ENCODE data around the gene MAPK8IP1. TPM values are rescaled to one million over a fixed set of nuclear protein-coding genes. Genes with fewer than 3 reads are reported as not detected.

MAPK8IP1 gene
- total and polyA plus RNA-seq, 4 donors = 0.78 to 2.7 (median 1.4) TPM

- no peak for TF ChIP-seq YY1 (IDR thresholded peaks at IDR 0.05)
- TF ChIP-seq, protein P1, sequence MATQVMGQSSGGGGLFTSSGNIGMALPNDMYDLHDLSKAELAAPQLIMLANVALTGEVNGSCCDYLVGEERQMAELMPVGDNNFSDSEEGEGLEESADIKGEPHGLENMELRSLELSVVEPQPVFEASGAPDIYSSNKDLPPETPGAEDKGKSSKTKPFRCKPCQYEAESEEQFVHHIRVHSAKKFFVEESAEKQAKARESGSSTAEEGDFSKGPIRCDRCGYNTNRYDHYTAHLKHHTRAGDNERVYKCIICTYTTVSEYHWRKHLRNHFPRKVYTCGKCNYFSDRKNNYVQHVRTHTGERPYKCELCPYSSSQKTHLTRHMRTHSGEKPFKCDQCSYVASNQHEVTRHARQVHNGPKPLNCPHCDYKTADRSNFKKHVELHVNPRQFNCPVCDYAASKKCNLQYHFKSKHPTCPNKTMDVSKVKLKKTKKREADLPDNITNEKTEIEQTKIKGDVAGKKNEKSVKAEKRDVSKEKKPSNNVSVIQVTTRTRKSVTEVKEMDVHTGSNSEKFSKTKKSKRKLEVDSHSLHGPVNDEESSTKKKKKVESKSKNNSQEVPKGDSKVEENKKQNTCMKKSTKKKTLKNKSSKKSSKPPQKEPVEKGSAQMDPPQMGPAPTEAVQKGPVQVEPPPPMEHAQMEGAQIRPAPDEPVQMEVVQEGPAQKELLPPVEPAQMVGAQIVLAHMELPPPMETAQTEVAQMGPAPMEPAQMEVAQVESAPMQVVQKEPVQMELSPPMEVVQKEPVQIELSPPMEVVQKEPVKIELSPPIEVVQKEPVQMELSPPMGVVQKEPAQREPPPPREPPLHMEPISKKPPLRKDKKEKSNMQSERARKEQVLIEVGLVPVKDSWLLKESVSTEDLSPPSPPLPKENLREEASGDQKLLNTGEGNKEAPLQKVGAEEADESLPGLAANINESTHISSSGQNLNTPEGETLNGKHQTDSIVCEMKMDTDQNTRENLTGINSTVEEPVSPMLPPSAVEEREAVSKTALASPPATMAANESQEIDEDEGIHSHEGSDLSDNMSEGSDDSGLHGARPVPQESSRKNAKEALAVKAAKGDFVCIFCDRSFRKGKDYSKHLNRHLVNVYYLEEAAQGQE (IDR thresholded peaks at IDR 0.05) = peak; percentile 15
- TF ChIP-seq SP1 (IDR thresholded peaks at IDR 0.05) = peak; percentile 48
- TF ChIP-seq ATF3 (IDR thresholded peaks at IDR 0.05) = no peak
- no peak for TF ChIP-seq JUND (IDR thresholded peaks at IDR 0.05)
- no peak for TF ChIP-seq FOXA2 (IDR thresholded peaks at IDR 0.05)
- no peak for TF ChIP-seq TAF1 (conservative IDR thresholded peaks at IDR 0.05)
- no peak for TF ChIP-seq GABPA (IDR thresholded peaks at IDR 0.05 in 1 of 2, conservative IDR thresholded peaks at IDR 0.05 in 1 of 2)
- peak in 1 of 2 donors; percentile 28 for TF ChIP-seq RAD21 (IDR thresholded peaks at IDR 0.05)
- peak; percentile 82 for DNase-seq (ENCODE audit: low spot score)
- Histone ChIP-seq H3K36me3 (ENCODE audit: control insufficient read depth in 4 of 4, insufficient read depth in 3 of 4, low read depth in 1 of 4, low read length in 3 of 4) (peaks cover 3 to 14% (median 8%) of the 10 kb centered on the region in 4 donors), H3K27me3 (ENCODE audit: control insufficient read depth in 4 of 4, insufficient read depth in 4 of 4, low read length in 3 of 4) (no peaks in the 10 kb centered on the region), H3K27ac (ENCODE audit: low read depth in 1 of 2, low read length in 2 of 2) (peak overlapping the region; percentile 75 to 85), H3K9me3 (ENCODE audit: control insufficient read depth in 4 of 4, low read length in 3 of 4) (no peaks in the 10 kb centered on the region), H3K9ac (ENCODE audit: low read depth in 1 of 2, low read length in 2 of 2) (peak overlapping the region; percentile 75 to 80), H3K4me1 (ENCODE audit: control insufficient read depth in 4 of 4, insufficient read depth in 4 of 4, low read length in 3 of 4) (peaks cover 15 to 55% (median 40%) of the 10 kb centered on the region in 4 donors), H3K4me3 (ENCODE audit: low read depth in 1 of 3, low read length in 3 of 3) (peak overlapping the region; percentile 73 to 98 (median 87))
- WGBS = under 1% methylated on average over 38 of the region's 38 CpGs
These were observed 33.0 kb downstream of the MAPK8IP1 start for GRCh38 chr11:45918331-45918941.

- H3K4me3 ChIP-seq (ENCODE audit: low read depth in 1 of 3, low read length in 3 of 3) = no peak overlapping the region
- H3K27ac ChIP-seq (ENCODE audit: low read depth in 1 of 2, low read length in 2 of 2) = no peak overlapping the region
- no peaks in the 10 kb centered on the region for H3K27me3 ChIP-seq (ENCODE audit: control insufficient read depth in 4 of 4, insufficient read depth in 4 of 4, low read length in 3 of 4)
- TF ChIP-seq ATF3 (IDR thresholded peaks at IDR 0.05) = no peak
- no peak for TF ChIP-seq SP1 (IDR thresholded peaks at IDR 0.05)
- TF ChIP-seq NR2F2 (IDR thresholded peaks at IDR 0.05) = no peak
- no peak for TF ChIP-seq YY1 (IDR thresholded peaks at IDR 0.05)
- no peak for TF ChIP-seq RAD21 (IDR thresholded peaks at IDR 0.05)
- TF ChIP-seq, protein P1 (IDR thresholded peaks at IDR 0.05) = no peak
- TF ChIP-seq, protein P2, sequence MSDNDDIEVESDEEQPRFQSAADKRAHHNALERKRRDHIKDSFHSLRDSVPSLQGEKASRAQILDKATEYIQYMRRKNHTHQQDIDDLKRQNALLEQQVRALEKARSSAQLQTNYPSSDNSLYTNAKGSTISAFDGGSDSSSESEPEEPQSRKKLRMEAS (IDR thresholded peaks at IDR 0.05) = no peak
- TF ChIP-seq RXRA (IDR thresholded peaks at IDR 0.05) = no peak
- TF ChIP-seq GABPA (IDR thresholded peaks at IDR 0.05 in 1 of 2, conservative IDR thresholded peaks at IDR 0.05 in 1 of 2) = no peak
- no peak for TF ChIP-seq EGR1 (IDR thresholded peaks at IDR 0.05; ENCODE audit: low read depth in 2 of 2)
- no peak for TF ChIP-seq TAF1 (conservative IDR thresholded peaks at IDR 0.05)
- TF ChIP-seq JUND (IDR thresholded peaks at IDR 0.05) = no peak
- TF ChIP-seq, protein P3, sequence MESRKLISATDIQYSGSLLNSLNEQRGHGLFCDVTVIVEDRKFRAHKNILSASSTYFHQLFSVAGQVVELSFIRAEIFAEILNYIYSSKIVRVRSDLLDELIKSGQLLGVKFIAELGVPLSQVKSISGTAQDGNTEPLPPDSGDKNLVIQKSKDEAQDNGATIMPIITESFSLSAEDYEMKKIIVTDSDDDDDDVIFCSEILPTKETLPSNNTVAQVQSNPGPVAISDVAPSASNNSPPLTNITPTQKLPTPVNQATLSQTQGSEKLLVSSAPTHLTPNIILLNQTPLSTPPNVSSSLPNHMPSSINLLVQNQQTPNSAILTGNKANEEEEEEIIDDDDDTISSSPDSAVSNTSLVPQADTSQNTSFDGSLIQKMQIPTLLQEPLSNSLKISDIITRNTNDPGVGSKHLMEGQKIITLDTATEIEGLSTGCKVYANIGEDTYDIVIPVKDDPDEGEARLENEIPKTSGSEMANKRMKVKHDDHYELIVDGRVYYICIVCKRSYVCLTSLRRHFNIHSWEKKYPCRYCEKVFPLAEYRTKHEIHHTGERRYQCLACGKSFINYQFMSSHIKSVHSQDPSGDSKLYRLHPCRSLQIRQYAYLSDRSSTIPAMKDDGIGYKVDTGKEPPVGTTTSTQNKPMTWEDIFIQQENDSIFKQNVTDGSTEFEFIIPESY (IDR thresholded peaks at IDR 0.05) = no peak
- TF ChIP-seq, protein P4, sequence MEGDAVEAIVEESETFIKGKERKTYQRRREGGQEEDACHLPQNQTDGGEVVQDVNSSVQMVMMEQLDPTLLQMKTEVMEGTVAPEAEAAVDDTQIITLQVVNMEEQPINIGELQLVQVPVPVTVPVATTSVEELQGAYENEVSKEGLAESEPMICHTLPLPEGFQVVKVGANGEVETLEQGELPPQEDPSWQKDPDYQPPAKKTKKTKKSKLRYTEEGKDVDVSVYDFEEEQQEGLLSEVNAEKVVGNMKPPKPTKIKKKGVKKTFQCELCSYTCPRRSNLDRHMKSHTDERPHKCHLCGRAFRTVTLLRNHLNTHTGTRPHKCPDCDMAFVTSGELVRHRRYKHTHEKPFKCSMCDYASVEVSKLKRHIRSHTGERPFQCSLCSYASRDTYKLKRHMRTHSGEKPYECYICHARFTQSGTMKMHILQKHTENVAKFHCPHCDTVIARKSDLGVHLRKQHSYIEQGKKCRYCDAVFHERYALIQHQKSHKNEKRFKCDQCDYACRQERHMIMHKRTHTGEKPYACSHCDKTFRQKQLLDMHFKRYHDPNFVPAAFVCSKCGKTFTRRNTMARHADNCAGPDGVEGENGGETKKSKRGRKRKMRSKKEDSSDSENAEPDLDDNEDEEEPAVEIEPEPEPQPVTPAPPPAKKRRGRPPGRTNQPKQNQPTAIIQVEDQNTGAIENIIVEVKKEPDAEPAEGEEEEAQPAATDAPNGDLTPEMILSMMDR (IDR thresholded peaks at IDR 0.05; ENCODE audit: low read depth, low read length, missing input control) = no peak
- TF ChIP-seq HNF4A (conservative IDR thresholded peaks at IDR 0.05) = no peak
- no peak for TF ChIP-seq FOXA1 (IDR thresholded peaks at IDR 0.05)
- H3K36me3 ChIP-seq (ENCODE audit: control insufficient read depth in 4 of 4, insufficient read depth in 3 of 4, low read depth in 1 of 4, low read length in 3 of 4) = peaks cover 3 to 12% (median 6%) of the 10 kb centered on the region in 4 donors
- 71% methylated on average over 7 of the region's 7 CpGs for WGBS
- DNase-seq (ENCODE audit: low spot score) = no peak
- no peak overlapping the region for H3K9ac ChIP-seq (ENCODE audit: low read depth in 1 of 2, low read length in 2 of 2)
- no peaks in the 10 kb centered on the region for H3K9me3 ChIP-seq (ENCODE audit: control insufficient read depth in 4 of 4, low read length in 3 of 4)
- H3K4me1 ChIP-seq (ENCODE audit: control insufficient read depth in 4 of 4, insufficient read depth in 4 of 4, low read length in 3 of 4) = peaks cover 13 to 48% (median 35%) of the 10 kb centered on the region in 4 donors
These were observed 33.7 kb downstream of the MAPK8IP1 start for GRCh38 chr11:45918962-45919675.
